Smooth muscle cell (in vitro differentiated cells): ENCODE measurements around the gene RBM47. TPM values are rescaled to one million over a fixed set of nuclear protein-coding genes. Genes with fewer than 3 reads are reported as not detected.

Experiments used
- DNase-seq: peaks from one replicate; lab custom pipeline; 2025; ENCODE audit not compliant: unreplicated experiment; lab: John Stamatoyannopoulos, UW
- H2AFZ ChIP-seq: fragments of 200-600 bp; sonication (generic); 2 replicates; pipeline ENCODE4 v1.6.0; 2016; ENCODE audit warnings: antibody characterized with exemption, low read depth, mild to moderate bottlenecking
- H3F3A ChIP-seq: fragments of 200-600 bp; sonication (generic); 2 replicates; pipeline ENCODE4 v1.6.0; 2017; ENCODE audit warnings: antibody characterized with exemption, low read depth
- H3K27ac ChIP-seq: fragments of 200-600 bp; sonication (generic); 2 replicates; pipeline ENCODE4 v1.5.1; 2016; ENCODE audit warnings: low read depth, mild to moderate bottlenecking
- H3K27me3 ChIP-seq: fragments of 200-600 bp; sonication (generic); 2 replicates; pipeline ENCODE4 v1.6.1; 2016; ENCODE audit warnings: low read depth, mild to moderate bottlenecking
- H3K36me3 ChIP-seq: fragments of 200-600 bp; sonication (generic); 2 replicates; pipeline ENCODE4 v1.5.1; 2016; ENCODE audit warnings: low read depth
- H3K4me1 ChIP-seq: fragments of 200-600 bp; sonication (generic); 2 replicates; pipeline ENCODE4 v1.5.1; 2016; ENCODE audit warnings: low read depth
- H3K4me2 ChIP-seq: fragments of 200-600 bp; sonication (generic); 2 replicates; pipeline ENCODE4 v1.6.0; 2016; ENCODE audit warnings: mild to moderate bottlenecking
- H3K4me3 ChIP-seq: fragments of 200-600 bp; sonication (generic); 2 replicates; pipeline ENCODE4 v1.5.1; 2016; ENCODE audit warnings: mild to moderate bottlenecking
- H3K79me2 ChIP-seq: fragments of 200-600 bp; sonication (generic); 2 replicates; pipeline ENCODE4 v1.6.0; 2016; ENCODE audit warnings: low read depth, mild to moderate bottlenecking
- H3K9ac ChIP-seq: fragments of 200-600 bp; sonication (generic); 2 replicates; pipeline ENCODE4 v1.6.0; 2016; ENCODE audit warnings: low read depth
- H3K9me3 ChIP-seq: fragments of 200-600 bp; sonication (generic); replicated peaks from 2 replicates; pipeline ENCODE4 v1.5.1; 2016; ENCODE audit warnings: low read depth
- H4K20me1 ChIP-seq: fragments of 200-600 bp; sonication (generic); 2 replicates; pipeline ENCODE4 v1.6.0; 2016; ENCODE audit warnings: low read depth
- WGBS: methylation state at CpG from one replicate; pipeline ENCODE4 v1.1.7; 2016; ENCODE audit warnings: low lambda C conversion rate; 5-methylcytosine and 5-hydroxymethylcytosine counted together
- polyA plus RNA-seq: library from polyadenylated mRNA; unstranded; fragments of >200 nt; fragmentation: Nextera tagmentation; extraction: Ambion mirVana; gene quantifications from 2 replicates; pipeline ENCODE4 v1.2.1, GENCODE V29; 2016
- total RNA-seq: library from RNA; depleted of rRNA; stranded (reverse); fragments of >200 nt; gene quantifications from 2 replicates; pipeline ENCODE4 v1.2.3, GENCODE V29; 2014
- TF ChIP-seq, protein P1 (sequence below): fragments of 200-600 bp; sonication (generic); IDR thresholded peaks from 2 replicates; pipeline ENCODE4 v1.5.1; 2017; ENCODE audit warnings: borderline replicate concordance, mild to moderate bottlenecking, antibody characterized with exemption; ENCODE audit not compliant: insufficient read depth, poor library complexity, severe bottlenecking

Gene RBM47
- total and polyA plus RNA-seq, 2 experiments from 2014 or later = 3.4 to 5.5 TPM

DNA sequence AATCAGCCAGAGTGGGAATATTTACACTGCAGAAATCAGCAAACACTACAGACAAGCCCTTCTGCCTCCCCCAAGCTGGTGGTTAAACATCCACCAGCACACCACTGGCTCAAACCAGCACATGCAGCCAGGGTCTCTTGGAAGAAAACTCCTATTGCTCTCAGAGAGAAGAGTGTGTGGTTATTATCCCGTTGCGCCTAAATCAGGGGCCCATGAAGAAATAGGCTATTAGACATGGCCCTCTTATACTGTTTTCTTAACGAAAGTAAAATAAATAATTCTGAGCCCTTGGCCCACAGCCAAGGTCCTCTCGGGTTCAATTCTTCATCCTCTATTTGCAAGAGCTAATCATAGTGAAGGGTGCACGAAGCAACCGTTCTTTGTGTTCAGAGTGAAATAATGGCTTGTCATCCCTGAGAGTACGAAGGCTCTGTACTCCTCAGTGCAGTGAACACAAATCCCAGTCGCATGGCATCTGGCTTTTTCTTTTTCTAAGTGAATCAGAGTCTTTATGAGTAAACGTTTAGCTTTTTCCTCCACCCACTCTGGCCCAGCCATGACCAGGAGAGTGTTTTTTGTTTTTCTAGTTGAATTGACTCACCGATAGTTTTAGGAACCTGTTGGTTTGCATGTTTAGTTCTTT lies 33.4 kb upstream of the RBM47 start:
- Histone ChIP-seq H3K36me3 (no peaks in the 10 kb centered on the region), H2AFZ (peak overlapping the region; percentile 57), H3K4me2 (peak overlapping the region; percentile 54), H3K4me3 (peak overlapping the region; percentile 20), H3K27me3 (no peaks in the 10 kb centered on the region), H4K20me1 (no peaks in the 10 kb centered on the region), H3K79me2 (no peaks in the 10 kb centered on the region), H3K9me3 (no peaks in the 10 kb centered on the region), H3K4me1 (no peaks in the 10 kb centered on the region), H3K9ac (peak overlapping the region; percentile 24), H3K27ac (peak overlapping the region; percentile 76), H3F3A (peaks cover 18% of the 10 kb centered on the region)
- whole genome bisulfite sequencing = 19% methylated on average over 10 of the region's 10 CpGs
- DNase-seq = no peak
- TF ChIP-seq, protein P1, sequence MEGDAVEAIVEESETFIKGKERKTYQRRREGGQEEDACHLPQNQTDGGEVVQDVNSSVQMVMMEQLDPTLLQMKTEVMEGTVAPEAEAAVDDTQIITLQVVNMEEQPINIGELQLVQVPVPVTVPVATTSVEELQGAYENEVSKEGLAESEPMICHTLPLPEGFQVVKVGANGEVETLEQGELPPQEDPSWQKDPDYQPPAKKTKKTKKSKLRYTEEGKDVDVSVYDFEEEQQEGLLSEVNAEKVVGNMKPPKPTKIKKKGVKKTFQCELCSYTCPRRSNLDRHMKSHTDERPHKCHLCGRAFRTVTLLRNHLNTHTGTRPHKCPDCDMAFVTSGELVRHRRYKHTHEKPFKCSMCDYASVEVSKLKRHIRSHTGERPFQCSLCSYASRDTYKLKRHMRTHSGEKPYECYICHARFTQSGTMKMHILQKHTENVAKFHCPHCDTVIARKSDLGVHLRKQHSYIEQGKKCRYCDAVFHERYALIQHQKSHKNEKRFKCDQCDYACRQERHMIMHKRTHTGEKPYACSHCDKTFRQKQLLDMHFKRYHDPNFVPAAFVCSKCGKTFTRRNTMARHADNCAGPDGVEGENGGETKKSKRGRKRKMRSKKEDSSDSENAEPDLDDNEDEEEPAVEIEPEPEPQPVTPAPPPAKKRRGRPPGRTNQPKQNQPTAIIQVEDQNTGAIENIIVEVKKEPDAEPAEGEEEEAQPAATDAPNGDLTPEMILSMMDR = no peak

DNA sequence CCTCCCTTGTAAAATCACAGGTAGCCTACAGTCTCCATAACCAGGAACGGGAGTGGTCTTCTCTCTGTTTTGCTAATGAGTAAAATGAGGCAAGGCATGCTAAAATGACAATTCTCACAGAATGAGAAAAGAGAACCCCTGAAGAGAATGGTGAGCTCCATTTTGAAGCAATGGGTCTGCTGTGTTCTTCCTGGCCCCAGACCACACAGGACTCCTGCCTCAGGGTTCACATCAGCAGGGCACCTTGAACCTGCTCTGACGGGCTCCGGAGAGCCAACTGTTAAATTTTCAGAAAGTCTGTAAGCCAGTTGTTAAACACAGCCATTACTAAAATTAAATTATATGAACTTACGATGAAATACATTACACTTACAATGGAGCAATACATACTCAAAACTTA lies 32.1 kb upstream of the RBM47 start:
- no peaks in the 10 kb centered on the region for H3K36me3 ChIP-seq
- no peaks in the 10 kb centered on the region for H4K20me1 ChIP-seq
- no peaks in the 10 kb centered on the region for H3K4me1 ChIP-seq
- no peaks in the 10 kb centered on the region for H3K27me3 ChIP-seq
- WGBS = 82% methylated on average over 4 of the region's 4 CpGs
- H3K4me3 ChIP-seq = no peak overlapping the region
- TF ChIP-seq, protein P1 = no peak
- no peak overlapping the region for H3K4me2 ChIP-seq
- H2AFZ ChIP-seq = no peak overlapping the region
- H3K9ac ChIP-seq = no peak overlapping the region
- no peaks in the 10 kb centered on the region for H3K9me3 ChIP-seq
- no peak overlapping the region for H3K27ac ChIP-seq
- peaks cover 16% of the 10 kb centered on the region for H3F3A ChIP-seq
- no peaks in the 10 kb centered on the region for H3K79me2 ChIP-seq
- no peak for DNase-seq

DNA sequence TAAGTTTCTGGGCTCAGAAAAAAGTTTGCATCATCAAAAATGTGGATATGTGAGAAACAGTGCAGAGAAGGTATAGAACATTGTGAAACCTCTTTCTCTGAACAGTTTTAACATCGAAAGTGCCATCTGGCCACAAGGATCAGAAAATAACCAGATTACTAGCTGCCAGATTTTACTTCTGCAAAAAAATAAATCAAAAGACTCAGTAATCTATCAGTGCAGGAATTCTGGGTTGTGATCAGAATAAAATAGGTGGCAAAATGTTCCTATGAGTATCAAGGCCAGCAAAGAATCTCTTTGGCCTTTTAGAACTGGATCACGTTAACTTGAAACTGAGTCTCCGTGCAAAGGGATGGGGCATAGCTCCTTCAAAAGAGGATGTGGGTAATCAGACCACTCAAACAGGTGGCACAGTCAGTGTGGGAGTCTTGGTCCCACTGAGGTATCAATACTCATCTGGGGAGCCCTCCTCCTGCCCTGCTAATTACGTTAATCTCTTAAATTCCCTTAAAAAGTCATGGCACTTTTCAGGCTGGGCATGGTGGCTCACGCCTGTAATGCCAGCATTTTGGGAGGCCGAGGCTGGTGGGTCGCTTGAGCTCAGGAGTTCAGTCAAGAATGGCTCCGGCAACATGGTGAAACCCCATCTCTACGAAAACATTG lies 26.7 kb upstream of the RBM47 start:
- WGBS = 88% methylated on average over 9 of the region's 9 CpGs
- Histone ChIP-seq H3K4me3 (no peak overlapping the region), H3K9ac (no peak overlapping the region), H3K36me3 (no peaks in the 10 kb centered on the region), H2AFZ (no peak overlapping the region), H3K4me1 (peaks cover 3% of the 10 kb centered on the region), H3K27ac (no peak overlapping the region), H3K27me3 (no peaks in the 10 kb centered on the region), H3F3A (no peaks in the 10 kb centered on the region), H3K4me2 (no peak overlapping the region), H3K9me3 (no peaks in the 10 kb centered on the region), H4K20me1 (no peaks in the 10 kb centered on the region), H3K79me2 (no peaks in the 10 kb centered on the region)
- TF ChIP-seq, protein P1 = no peak
- DNase-seq = no peak
